AG09309 (cell line): ENCODE results near the gene DNMT1.

Experiments
- DNase-seq: peaks from one replicate; pipeline ENCODE4 v3.0.0-alpha.2; 2010; ENCODE audit warnings: low read depth
- H3K4me3 ChIP-seq: 2 replicates; pipeline ENCODE4 v1.5.1; 2011; ENCODE audit warnings: mild to moderate bottlenecking, low read depth, low read length, moderate library complexity; ENCODE audit not compliant: control insufficient read depth
- TF ChIP-seq, protein P1 (sequence below): IDR thresholded peaks from 2 replicates; pipeline ENCODE4 v1.5.1; 2011; ENCODE audit warnings: mild to moderate bottlenecking, low read depth, low read length, inconsistent platforms; ENCODE audit not compliant: insufficient read depth, control insufficient read depth; ENCODE audit errors: missing control alignments

The DNMT1 gene

DNA sequence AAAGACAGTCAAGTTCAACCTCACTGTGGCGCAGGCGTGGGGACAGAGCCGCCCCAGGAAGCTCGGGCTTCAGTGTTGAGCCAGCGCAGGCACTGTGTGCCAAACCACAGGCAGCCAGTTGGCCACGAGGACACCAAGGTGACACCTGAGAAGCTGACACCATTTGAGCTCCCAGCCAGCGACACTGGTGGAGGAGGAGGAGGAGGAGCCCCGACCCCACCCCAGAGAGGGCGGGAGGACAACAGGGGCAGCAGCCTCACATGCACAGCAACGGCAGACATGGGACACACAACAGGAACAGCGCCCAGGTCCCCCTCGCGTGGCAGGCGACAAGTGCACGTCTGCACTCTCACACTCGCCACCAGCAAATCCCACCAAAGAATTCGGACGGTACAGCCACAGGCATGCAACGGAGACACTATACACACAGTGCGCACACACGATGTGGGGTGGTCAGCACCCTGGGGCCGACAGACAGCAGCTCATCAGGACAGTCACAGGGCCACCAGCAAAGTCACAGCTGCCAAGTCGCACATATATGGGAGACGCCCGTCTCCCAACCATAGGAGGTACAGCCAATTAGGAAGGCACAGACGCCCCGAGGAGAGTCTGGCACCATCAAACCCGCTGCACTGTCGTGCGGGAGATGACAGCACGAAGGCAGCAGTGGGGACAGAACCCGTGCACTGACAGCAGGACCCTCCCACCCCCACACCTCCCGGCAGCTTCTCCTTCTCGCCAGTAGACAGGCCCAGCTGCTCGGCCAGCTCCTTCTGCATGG lies 78.5 kb downstream of the DNMT1 start:
- TF ChIP-seq, protein P1, sequence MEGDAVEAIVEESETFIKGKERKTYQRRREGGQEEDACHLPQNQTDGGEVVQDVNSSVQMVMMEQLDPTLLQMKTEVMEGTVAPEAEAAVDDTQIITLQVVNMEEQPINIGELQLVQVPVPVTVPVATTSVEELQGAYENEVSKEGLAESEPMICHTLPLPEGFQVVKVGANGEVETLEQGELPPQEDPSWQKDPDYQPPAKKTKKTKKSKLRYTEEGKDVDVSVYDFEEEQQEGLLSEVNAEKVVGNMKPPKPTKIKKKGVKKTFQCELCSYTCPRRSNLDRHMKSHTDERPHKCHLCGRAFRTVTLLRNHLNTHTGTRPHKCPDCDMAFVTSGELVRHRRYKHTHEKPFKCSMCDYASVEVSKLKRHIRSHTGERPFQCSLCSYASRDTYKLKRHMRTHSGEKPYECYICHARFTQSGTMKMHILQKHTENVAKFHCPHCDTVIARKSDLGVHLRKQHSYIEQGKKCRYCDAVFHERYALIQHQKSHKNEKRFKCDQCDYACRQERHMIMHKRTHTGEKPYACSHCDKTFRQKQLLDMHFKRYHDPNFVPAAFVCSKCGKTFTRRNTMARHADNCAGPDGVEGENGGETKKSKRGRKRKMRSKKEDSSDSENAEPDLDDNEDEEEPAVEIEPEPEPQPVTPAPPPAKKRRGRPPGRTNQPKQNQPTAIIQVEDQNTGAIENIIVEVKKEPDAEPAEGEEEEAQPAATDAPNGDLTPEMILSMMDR = no peak
- no peak for DNase-seq
- H3K4me3 ChIP-seq = no peak overlapping the region

DNA sequence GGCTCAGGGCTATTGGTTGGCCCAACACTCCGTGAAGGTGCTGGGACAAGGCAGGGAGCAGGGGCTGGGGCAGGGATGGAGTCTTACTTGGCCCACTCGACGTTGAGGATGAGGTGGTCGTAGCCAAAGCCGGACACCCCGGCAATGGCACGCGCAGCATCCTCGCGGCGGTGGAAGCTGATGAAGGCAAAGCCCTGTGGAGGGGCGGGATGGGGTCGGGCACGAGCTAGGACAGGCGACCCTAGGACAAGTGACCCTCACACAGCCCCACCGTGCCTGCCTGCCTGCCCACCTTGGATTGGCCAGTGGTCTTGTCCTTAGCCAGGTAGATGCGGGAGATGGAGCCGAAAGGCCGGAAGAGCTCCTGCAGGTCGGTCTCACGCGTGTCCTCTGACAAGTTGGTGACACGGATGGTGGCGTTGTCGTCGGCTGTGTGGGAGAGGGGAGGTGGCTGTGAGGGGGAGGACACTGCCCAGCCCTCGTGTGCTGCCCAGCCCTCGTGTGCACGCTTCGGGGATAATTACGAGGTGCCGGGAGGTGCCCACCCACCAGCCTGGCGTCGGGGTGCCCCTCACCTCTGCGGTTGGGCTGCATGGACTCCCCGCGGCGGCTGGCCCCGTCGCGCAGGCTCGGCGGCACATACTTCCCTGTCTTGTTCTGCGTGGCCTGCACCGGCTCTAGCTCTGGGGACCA lies 79.2 kb downstream of the DNMT1 start:
- TF ChIP-seq, protein P1 = no peak
- DNase-seq = no peak

GRCh38 chr19:10114651-10115391 lies 79.9 kb downstream of the DNMT1 start:
- H3K4me3 ChIP-seq = no peak overlapping the region
- TF ChIP-seq, protein P1 = no peak
- no peak for DNase-seq

More for the DNA sequence above, 79.2 kb downstream of the DNMT1 start:
- no peak overlapping the region for H3K4me3 ChIP-seq

DNA sequence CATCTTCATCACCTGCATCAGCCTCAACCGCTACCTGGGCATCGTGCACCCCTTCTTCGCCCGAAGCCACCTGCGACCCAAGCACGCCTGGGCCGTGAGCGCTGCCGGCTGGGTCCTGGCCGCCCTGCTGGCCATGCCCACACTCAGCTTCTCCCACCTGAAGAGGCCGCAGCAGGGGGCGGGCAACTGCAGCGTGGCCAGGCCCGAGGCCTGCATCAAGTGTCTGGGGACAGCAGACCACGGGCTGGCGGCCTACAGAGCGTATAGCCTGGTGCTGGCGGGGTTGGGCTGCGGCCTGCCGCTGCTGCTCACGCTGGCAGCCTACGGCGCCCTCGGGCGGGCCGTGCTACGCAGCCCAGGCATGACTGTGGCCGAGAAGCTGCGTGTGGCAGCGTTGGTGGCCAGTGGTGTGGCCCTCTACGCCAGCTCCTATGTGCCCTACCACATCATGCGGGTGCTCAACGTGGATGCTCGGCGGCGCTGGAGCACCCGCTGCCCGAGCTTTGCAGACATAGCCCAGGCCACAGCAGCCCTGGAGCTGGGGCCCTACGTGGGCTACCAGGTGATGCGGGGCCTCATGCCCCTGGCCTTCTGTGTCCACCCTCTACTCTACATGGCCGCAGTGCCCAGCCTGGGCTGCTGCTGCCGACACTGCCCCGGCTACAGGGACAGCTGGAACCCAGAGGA lies 80.6 kb downstream of the DNMT1 start:
- DNase-seq = no peak
- TF ChIP-seq, protein P1 = no peak
- no peak overlapping the region for H3K4me3 ChIP-seq

DNA sequence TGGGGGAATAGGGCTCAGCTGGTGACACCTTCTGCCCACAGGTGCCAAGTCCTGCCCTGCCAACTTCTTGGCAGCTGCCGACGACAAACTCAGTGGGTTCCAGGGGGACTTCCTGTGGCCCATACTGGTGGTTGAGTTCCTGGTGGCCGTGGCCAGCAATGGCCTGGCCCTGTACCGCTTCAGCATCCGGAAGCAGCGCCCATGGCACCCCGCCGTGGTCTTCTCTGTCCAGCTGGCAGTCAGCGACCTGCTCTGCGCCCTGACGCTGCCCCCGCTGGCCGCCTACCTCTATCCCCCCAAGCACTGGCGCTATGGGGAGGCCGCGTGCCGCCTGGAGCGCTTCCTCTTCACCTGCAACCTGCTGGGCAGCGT lies 81.2 kb downstream of the DNMT1 start:
- DNase-seq = no peak
- TF ChIP-seq, protein P1 = no peak
- no peak overlapping the region for H3K4me3 ChIP-seq
